Measurements from ENCODE around the gene FAM184A.
"Not testable (repeated sequence)": the region's sequence is repeated elsewhere in the genome, so short reads cannot be mapped to it uniquely, and the experiment has no call there.

The FAM184A gene

GRCh38 chr6:119022796-119023195 is 55.7 kb downstream of the FAM184A start:
- in situ Hi-C loops (cut with MboI; ENCODE audit: low sequenced_read_pairs), result no loop called here

GRCh38 chr6:119020597-119021561 is 57.6 kb downstream of the FAM184A start:
- in situ Hi-C loops (cut with MboI; ENCODE audit: low sequenced_read_pairs), result no loop called here

GRCh38 chr6:119015165-119015564 is 63.3 kb downstream of the FAM184A start:
- in situ Hi-C loops (cut with MboI; ENCODE audit: low sequenced_read_pairs), result not testable (repeated sequence)

GRCh38 chr6:119012521-119012920 is 65.9 kb downstream of the FAM184A start:
- in situ Hi-C loops (cut with MboI; ENCODE audit: low sequenced_read_pairs), result no loop called here

- in situ Hi-C loops (cut with MboI; ENCODE audit: low sequenced_read_pairs), result not testable (repeated sequence)
Measured at GRCh38 chr6:119009266-119009665, 69.2 kb downstream of the FAM184A start.

GRCh38 chr6:119006974-119007373 is 71.5 kb downstream of the FAM184A start:
- in situ Hi-C loops (cut with MboI; ENCODE audit: low sequenced_read_pairs), result no loop called here

GRCh38 chr6:119002069-119002468 is 76.4 kb downstream of the FAM184A start:
- in situ Hi-C loops (cut with MboI; ENCODE audit: low sequenced_read_pairs), result no loop called here

- in situ Hi-C loops (cut with MboI; ENCODE audit: low sequenced_read_pairs), result no loop called here
Measured at GRCh38 chr6:118999494-119000040, 78.9 kb downstream of the FAM184A start.

- in situ Hi-C loops (cut with MboI; ENCODE audit: low sequenced_read_pairs), result not testable (repeated sequence)
Measured at GRCh38 chr6:118997426-118997825, 81.0 kb downstream of the FAM184A start.

GRCh38 chr6:118996289-118996820 is 82.1 kb downstream of the FAM184A start:
- in situ Hi-C loops (cut with MboI; ENCODE audit: low sequenced_read_pairs), result no loop called here

- in situ Hi-C loops (cut with MboI; ENCODE audit: low sequenced_read_pairs), result no loop called here
Measured at GRCh38 chr6:118993803-118994251, 84.6 kb downstream of the FAM184A start.

- in situ Hi-C loops (cut with MboI; ENCODE audit: low sequenced_read_pairs), result no loop called here
Measured at GRCh38 chr6:118993358-118993757, 85.1 kb downstream of the FAM184A start.

- in situ Hi-C loops (cut with MboI; ENCODE audit: low sequenced_read_pairs), result no loop called here
Measured at GRCh38 chr6:118992186-118992795, 86.2 kb downstream of the FAM184A start.

- in situ Hi-C loops (cut with MboI; ENCODE audit: low sequenced_read_pairs), result no loop called here
Measured at GRCh38 chr6:118986312-118986711, 92.2 kb downstream of the FAM184A start.

GRCh38 chr6:118985123-118985830 is 93.2 kb downstream of the FAM184A start:
- in situ Hi-C loops (cut with MboI; ENCODE audit: low sequenced_read_pairs), result no loop called here

GRCh38 chr6:118984342-118984741 is 94.1 kb downstream of the FAM184A start:
- in situ Hi-C loops (cut with MboI; ENCODE audit: low sequenced_read_pairs), result no loop called here

GRCh38 chr6:118982575-118982911 is 95.9 kb downstream of the FAM184A start:
- in situ Hi-C loops (cut with MboI; ENCODE audit: low sequenced_read_pairs), result no loop called here

- in situ Hi-C loops (cut with MboI; ENCODE audit: low sequenced_read_pairs), result no loop called here
Measured at GRCh38 chr6:118981884-118982574, 96.4 kb downstream of the FAM184A start.

GRCh38 chr6:118980063-118980462 is 98.4 kb downstream of the FAM184A start:
- in situ Hi-C loops (cut with MboI; ENCODE audit: low sequenced_read_pairs), result no loop called here

GRCh38 chr6:118974790-118975189 is 103.7 kb downstream of the FAM184A start:
- in situ Hi-C loops (cut with MboI; ENCODE audit: low sequenced_read_pairs), result no loop called here
